GM23338 (cell line): ENCODE data around the gene SPATA13. TPM values are rescaled to one million over a fixed set of nuclear protein-coding genes. Genes with fewer than 3 reads are reported as not detected.

Experiments used
- ATAC-seq: fragments of 200-7000 bp; cut with Tn5 transposase; 3 replicates; pipeline ENCODE4 v1.9.1; 2020
- DNase-seq: peaks from one replicate; pipeline ENCODE4 v3.0.0-alpha.2; 2015; ENCODE audit warnings: low spot score
- H2AFZ ChIP-seq: fragments of 200-600 bp; sonication (generic); 2 replicates; pipeline ENCODE4 v1.8.0; 2016; ENCODE audit warnings: antibody characterized with exemption, mild to moderate bottlenecking, moderate library complexity
- H3F3A ChIP-seq: fragments of 200-600 bp; sonication (generic); replicated peaks from 2 replicates; pipeline ENCODE4 v1.8.0; 2017; ENCODE audit warnings: antibody characterized with exemption, mixed run types, low read depth
- H3K27ac ChIP-seq: fragments of 200-600 bp; sonication (generic); 2 replicates; pipeline ENCODE4 v1.6.1; 2016; ENCODE audit warnings: low read depth
- H3K27me3 ChIP-seq: fragments of 200-600 bp; sonication (generic); 2 replicates; pipeline ENCODE4 v1.8.0; 2016; ENCODE audit warnings: mild to moderate bottlenecking, mixed run types, moderate library complexity; ENCODE audit not compliant: insufficient read depth
- H3K36me3 ChIP-seq: fragments of 200-600 bp; sonication (generic); 2 replicates; pipeline ENCODE4 v1.8.0; 2016; ENCODE audit warnings: mild to moderate bottlenecking; ENCODE audit not compliant: insufficient read depth
- H3K4me1 ChIP-seq: fragments of 200-600 bp; sonication (generic); 2 replicates; pipeline ENCODE4 v1.8.0; 2016; ENCODE audit warnings: mild to moderate bottlenecking, moderate library complexity; ENCODE audit not compliant: insufficient read depth
- H3K4me2 ChIP-seq: fragments of 200-600 bp; sonication (generic); 2 replicates; pipeline ENCODE4 v1.7.1; 2017; ENCODE audit warnings: mixed run types
- H3K4me3 ChIP-seq: fragments of 200-600 bp; sonication (generic); 2 replicates; pipeline ENCODE4 v1.6.1; 2016; ENCODE audit warnings: mixed run types
- H3K79me2 ChIP-seq: fragments of 200-600 bp; sonication (generic); replicated peaks from 2 replicates; pipeline ENCODE4 v1.8.0; 2017; ENCODE audit warnings: mild to moderate bottlenecking; ENCODE audit not compliant: insufficient read depth
- H3K9me2 ChIP-seq: fragments of 200-600 bp; sonication (generic); 2 replicates; pipeline ENCODE4 v1.8.0; 2017; ENCODE audit not compliant: insufficient read depth
- H4K20me1 ChIP-seq: fragments of 200-600 bp; sonication (generic); replicated peaks from 2 replicates; pipeline ENCODE4 v1.8.0; 2017; ENCODE audit warnings: mild to moderate bottlenecking; ENCODE audit not compliant: insufficient read depth
- H3K27ac Mint-ChIP-seq: 2 replicates; pipeline ENCODE4 v1.8.0; 2020; ENCODE audit warnings: inconsistent platforms, mild to moderate bottlenecking, moderate library complexity, mixed read lengths
- H3K27me3 Mint-ChIP-seq: 3 replicates; pipeline ENCODE4 v1.8.0; 2022; ENCODE audit warnings: low read depth, mild to moderate bottlenecking, moderate library complexity, mixed read lengths, inconsistent platforms; ENCODE audit not compliant: insufficient read depth, poor library complexity
- H3K36me3 Mint-ChIP-seq: 3 replicates; pipeline ENCODE4 v1.8.0; 2021; ENCODE audit warnings: low read depth, mild to moderate bottlenecking, inconsistent platforms, moderate library complexity, mixed read lengths
- H3K4me1 Mint-ChIP-seq: 3 replicates; pipeline ENCODE4 v1.8.0; 2020; ENCODE audit warnings: mild to moderate bottlenecking, inconsistent platforms, mixed read lengths
- H3K4me3 Mint-ChIP-seq: 3 replicates; pipeline ENCODE4 v1.8.0; 2021; ENCODE audit warnings: moderate library complexity, mild to moderate bottlenecking, inconsistent platforms, mixed read lengths
- H3K9me3 Mint-ChIP-seq: 3 replicates; pipeline ENCODE4 v1.8.0; 2020; ENCODE audit warnings: moderate library complexity, mild to moderate bottlenecking, inconsistent platforms, mixed read lengths
- CREB1 ChIP-seq: fragments of 250-450 bp; sonication (Bioruptor Pico); IDR thresholded peaks from 2 replicates; pipeline ENCODE4 v1.5.0; 2020; ENCODE audit warnings: low read depth, mild to moderate bottlenecking, moderate library complexity
- ETS1 ChIP-seq: IDR thresholded peaks from 2 replicates; pipeline ENCODE4 v1.6.1; 2016; ENCODE audit warnings: antibody characterized with exemption
- EZH2 ChIP-seq: fragments of 200-600 bp; sonication (generic); IDR thresholded peaks from one replicate; pipeline ENCODE4 v1.8.0; 2017; ENCODE audit warnings: antibody characterized with exemption, mild to moderate bottlenecking, low read depth; ENCODE audit not compliant: unreplicated experiment
- EZH2phosphoT487 ChIP-seq: fragments of 200-600 bp; sonication (generic); IDR thresholded peaks from one replicate; pipeline ENCODE4 v1.8.1; 2018; ENCODE audit warnings: antibody characterized with exemption; ENCODE audit not compliant: unreplicated experiment
- JUNB ChIP-seq: IDR thresholded peaks from one replicate; pipeline ENCODE4 v1.6.1; 2016; ENCODE audit warnings: antibody characterized with exemption; ENCODE audit not compliant: unreplicated experiment
- NANOG ChIP-seq: IDR thresholded peaks from 2 replicates; pipeline ENCODE4 v1.6.1; 2016; ENCODE audit warnings: antibody characterized with exemption, borderline replicate concordance
- POLR2AphosphoS5 ChIP-seq: IDR thresholded peaks from 2 replicates; pipeline ENCODE4 v1.6.1; 2016; ENCODE audit warnings: antibody characterized with exemption, low read depth
- REST ChIP-seq: IDR thresholded peaks from one replicate; pipeline ENCODE4 v1.6.1; 2018; ENCODE audit warnings: antibody characterized with exemption; ENCODE audit not compliant: unreplicated experiment
- STAT1 ChIP-seq: IDR thresholded peaks from one replicate; pipeline ENCODE4 v1.6.1; 2016; ENCODE audit warnings: antibody characterized with exemption; ENCODE audit not compliant: unreplicated experiment
- ZNF114 ChIP-seq: fragments of 250-450 bp; sonication (Bioruptor Pico); IDR thresholded peaks from 2 replicates; pipeline ENCODE4 v1.5.0; 2020; ENCODE audit warnings: mild to moderate bottlenecking, moderate library complexity
- ZNF331 ChIP-seq: fragments of 250-450 bp; sonication (Bioruptor Pico); IDR thresholded peaks from 2 replicates; pipeline ENCODE4 v1.5.0; 2020; ENCODE audit warnings: low read depth, mild to moderate bottlenecking, moderate library complexity
- ZNF462 ChIP-seq: fragments of 250-450 bp; sonication (Bioruptor Pico); IDR thresholded peaks from 2 replicates; pipeline ENCODE4 v1.5.0; 2020; ENCODE audit warnings: mild to moderate bottlenecking, moderate library complexity
- polyA plus RNA-seq: library from polyadenylated mRNA; unstranded; fragments of >200 nt; fragmentation: Nextera tagmentation; extraction: Ambion mirVana; gene quantifications from 2 replicates; pipeline ENCODE4 v1.2.1, GENCODE V29; 2016
- total RNA-seq: library from RNA; depleted of rRNA; stranded (reverse); fragments of >200 nt; shearing (Covaris generic); gene quantifications from 2 replicates; pipeline ENCODE4 v1.2.3, GENCODE V29; 2014
- TF ChIP-seq, protein P1 (sequence below), 2 experiments: fragments of 200-600 bp in 1 of 2; sonication (generic) in 1 of 2; conservative IDR thresholded peaks; 2 replicates each; pipeline versions ENCODE4 v1.5.1 to v1.6.1; 2016 to 2017; ENCODE audit warnings: antibody characterized with exemption in 2 of 2, low read depth in 2 of 2, mild to moderate bottlenecking in 2 of 2, moderate library complexity in 1 of 2

SPATA13 gene
- total and polyA plus RNA-seq, 2 experiments from 2014 or later: 11.9 to 45.7 TPM

- Mint-ChIP-seq H3K9me3 (peaks cover 14% of the 10 kb centered on the region), H3K27me3 (peaks cover 2% of the 10 kb centered on the region), H3K4me3 (no peak overlapping the region; the same call in 2 of the 3 replicates), H3K4me1 (peaks cover 13% of the 10 kb centered on the region), H3K36me3 (peaks cover 3% of the 10 kb centered on the region; the same call in 1 of the 3 replicates), H3K27ac (no peak overlapping the region)
- TF ChIP-seq, protein P1, sequence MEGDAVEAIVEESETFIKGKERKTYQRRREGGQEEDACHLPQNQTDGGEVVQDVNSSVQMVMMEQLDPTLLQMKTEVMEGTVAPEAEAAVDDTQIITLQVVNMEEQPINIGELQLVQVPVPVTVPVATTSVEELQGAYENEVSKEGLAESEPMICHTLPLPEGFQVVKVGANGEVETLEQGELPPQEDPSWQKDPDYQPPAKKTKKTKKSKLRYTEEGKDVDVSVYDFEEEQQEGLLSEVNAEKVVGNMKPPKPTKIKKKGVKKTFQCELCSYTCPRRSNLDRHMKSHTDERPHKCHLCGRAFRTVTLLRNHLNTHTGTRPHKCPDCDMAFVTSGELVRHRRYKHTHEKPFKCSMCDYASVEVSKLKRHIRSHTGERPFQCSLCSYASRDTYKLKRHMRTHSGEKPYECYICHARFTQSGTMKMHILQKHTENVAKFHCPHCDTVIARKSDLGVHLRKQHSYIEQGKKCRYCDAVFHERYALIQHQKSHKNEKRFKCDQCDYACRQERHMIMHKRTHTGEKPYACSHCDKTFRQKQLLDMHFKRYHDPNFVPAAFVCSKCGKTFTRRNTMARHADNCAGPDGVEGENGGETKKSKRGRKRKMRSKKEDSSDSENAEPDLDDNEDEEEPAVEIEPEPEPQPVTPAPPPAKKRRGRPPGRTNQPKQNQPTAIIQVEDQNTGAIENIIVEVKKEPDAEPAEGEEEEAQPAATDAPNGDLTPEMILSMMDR (conservative IDR thresholded peaks at IDR 0.05; ENCODE audit: low read depth in 2 of 2): no peak
- TF ChIP-seq ZNF114 (CRISPR knock-in tag) (no peak), NANOG (no peak), ZNF462 (CRISPR knock-in tag) (no peak), EZH2phosphoT487 (no peak), STAT1 (no peak), CREB1 (CRISPR knock-in tag) (no peak), POLR2AphosphoS5 (no peak), JUNB (no peak), EZH2 (no peak), ETS1 (no peak), REST (no peak), ZNF331 (CRISPR knock-in tag) (no peak)
- Histone ChIP-seq H3K27me3 (no peaks in the 10 kb centered on the region), H3K4me2 (no peak overlapping the region), H3K9me2 (0 out of 2 replicates have a peak, but pooled peaks cover under 1% of the 10 kb centered on the region), H3K79me2 (no peaks in the 10 kb centered on the region), H3K4me3 (no peak overlapping the region), H2AFZ (no peak overlapping the region; the same call in 1 of the 2 replicates), H3K27ac (no peak overlapping the region), H3F3A (no peaks in the 10 kb centered on the region), H3K4me1 (peaks cover 4% of the 10 kb centered on the region; the same call in 1 of the 2 replicates), H3K36me3 (no peaks in the 10 kb centered on the region; the same call in 1 of the 2 replicates), H4K20me1 (no peaks in the 10 kb centered on the region)
- ATAC-seq: peak; percentile 23; the same call in 1 of the 3 replicates
- DNase-seq: no peak
These were observed 27.3 kb upstream of the SPATA13 start for GRCh38 chr13:24133021-24133795.
